ENCODE data around the gene SEZ6. TPM values are rescaled to one million over a fixed set of nuclear protein-coding genes. Genes with fewer than 3 reads are reported as not detected.

Gene SEZ6
- total RNA-seq, 3 donors from 2014 or later: 0.31 to 1.0 TPM; not detected in 1

GRCh38 chr17:28912281-28912937 lies 93.4 kb downstream of the SEZ6 start:
- DNase-seq (peak in 2 of 3 donors; percentile 78 to 86), ATAC-seq (peak; percentile 85)
- intact Hi-C loops (cut with DNase I, micrococcal nuclease): loop anchor here in 1 of 2 donors (10.0 kb wide), 1 partner anchor 158 kb away; no protein-coding TSS in a partner anchor
- Histone ChIP-seq H3K4me1 (ENCODE audit: low read depth) (peaks cover 16% of the 10 kb centered on the region), H3K9me3 (no peaks in the 10 kb centered on the region), H3K36me3 (ENCODE audit: low read depth) (peaks cover 23% of the 10 kb centered on the region), H3K4me3 (no peak overlapping the region)
- TF ChIP-seq CTCF (IDR thresholded peaks at IDR 0.05): peak; percentile 47

GRCh38 chr17:28911411-28912045 lies 94.3 kb downstream of the SEZ6 start:
- DNase-seq: no peak
- TF ChIP-seq CTCF (IDR thresholded peaks at IDR 0.05): no peak
- Histone ChIP-seq H3K36me3 (ENCODE audit: low read depth) (peaks cover 20% of the 10 kb centered on the region), H3K9me3 (no peaks in the 10 kb centered on the region), H3K4me1 (ENCODE audit: low read depth) (peaks cover 21% of the 10 kb centered on the region), H3K4me3 (no peak overlapping the region)
- intact Hi-C loops (cut with DNase I, micrococcal nuclease): loop anchor here in 1 of 2 donors (10.0 kb wide), 1 partner anchor 157 kb away; no protein-coding TSS in a partner anchor
- ATAC-seq: no peak

GRCh38 chr17:28910534-28910933 lies 95.3 kb downstream of the SEZ6 start:
- Histone ChIP-seq H3K4me3 (no peak overlapping the region), H3K9me3 (no peaks in the 10 kb centered on the region), H3K36me3 (ENCODE audit: low read depth) (peaks cover 10% of the 10 kb centered on the region), H3K4me1 (ENCODE audit: low read depth) (peaks cover 21% of the 10 kb centered on the region)
- no peak for ATAC-seq
- TF ChIP-seq CTCF (IDR thresholded peaks at IDR 0.05): no peak
- intact Hi-C loops (cut with DNase I, micrococcal nuclease): loop anchor here in 1 of 2 donors (10.0 kb wide), 1 partner anchor 156 kb away; no protein-coding TSS in a partner anchor
- no peak for DNase-seq

GRCh38 chr17:28908640-28909167 lies 97.1 kb downstream of the SEZ6 start:
- H3K4me1 ChIP-seq (ENCODE audit: low read depth): peaks cover 32% of the 10 kb centered on the region
- H3K9me3 ChIP-seq: no peaks in the 10 kb centered on the region
- DNase-seq: peak in 1 of 3 donors; percentile 52
- TF ChIP-seq CTCF (IDR thresholded peaks at IDR 0.05): no peak
- ATAC-seq: peak; percentile 6
- intact Hi-C loops (cut with DNase I, micrococcal nuclease): no loop called here
- no peak overlapping the region for H3K4me3 ChIP-seq
- H3K36me3 ChIP-seq (ENCODE audit: low read depth): peaks cover 8% of the 10 kb centered on the region

GRCh38 chr17:28907709-28908475 lies 97.9 kb downstream of the SEZ6 start:
- no peak for DNase-seq
- intact Hi-C loops (cut with DNase I, micrococcal nuclease): no loop called here

More at GRCh38 chr17:28907709-28908475, 97.9 kb downstream of the SEZ6 start:
- H3K4me1 ChIP-seq (ENCODE audit: low read depth): peaks cover 31% of the 10 kb centered on the region
- no peak for ATAC-seq
- no peak for TF ChIP-seq CTCF (IDR thresholded peaks at IDR 0.05)
- H3K4me3 ChIP-seq: no peak overlapping the region
- H3K36me3 ChIP-seq (ENCODE audit: low read depth): peaks cover 8% of the 10 kb centered on the region
- no peaks in the 10 kb centered on the region for H3K9me3 ChIP-seq
